ENCODE measurements around the gene HSPBP1. TPM values are rescaled to one million over a fixed set of nuclear protein-coding genes. Genes with fewer than 3 reads are reported as not detected.

HSPBP1 gene
- total and polyA plus RNA-seq, 7 donors, result 23.0 to 98.2 (median 34.0) TPM

DNA sequence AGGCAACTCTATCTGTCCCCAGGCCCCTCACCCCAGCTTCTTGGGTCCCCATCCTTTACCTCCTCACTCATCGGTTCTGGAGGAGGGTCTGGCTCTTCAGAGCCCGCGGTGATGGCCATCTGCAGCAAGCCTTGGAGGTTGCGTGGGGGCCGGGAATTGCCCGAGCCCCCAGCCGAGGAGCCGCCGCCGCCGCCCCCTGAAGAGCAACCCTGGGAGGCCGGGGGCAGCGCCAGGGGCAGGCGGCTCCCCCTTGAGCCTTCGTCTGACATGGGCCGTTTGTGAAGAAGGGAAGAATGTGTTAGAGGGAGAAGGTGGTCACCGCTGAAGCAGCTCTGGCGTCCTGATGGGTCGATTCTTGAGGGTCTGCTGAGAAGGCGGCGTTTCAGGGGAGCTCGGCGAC, 570 bp downstream of the HSPBP1 start:
- Histone ChIP-seq H3K27me3 (ENCODE audit: insufficient read depth in 3 of 3, low read length in 2 of 3) (peaks cover 0 to 11% (median 4%) of the 10 kb centered on the region in 3 donors), H3K4me3 (peak overlapping the region; percentile 91), H3K4me1 (peaks cover 5% of the 10 kb centered on the region), H3K36me3 (ENCODE audit: insufficient read depth in 1 of 2, low read depth in 1 of 2) (peaks cover 0 to 36% of the 10 kb centered on the region in 2 donors), H3K27ac (peak overlapping the region; percentile 77), H3K9me3 (no peaks in the 10 kb centered on the region)
- TF ChIP-seq, protein P1, sequence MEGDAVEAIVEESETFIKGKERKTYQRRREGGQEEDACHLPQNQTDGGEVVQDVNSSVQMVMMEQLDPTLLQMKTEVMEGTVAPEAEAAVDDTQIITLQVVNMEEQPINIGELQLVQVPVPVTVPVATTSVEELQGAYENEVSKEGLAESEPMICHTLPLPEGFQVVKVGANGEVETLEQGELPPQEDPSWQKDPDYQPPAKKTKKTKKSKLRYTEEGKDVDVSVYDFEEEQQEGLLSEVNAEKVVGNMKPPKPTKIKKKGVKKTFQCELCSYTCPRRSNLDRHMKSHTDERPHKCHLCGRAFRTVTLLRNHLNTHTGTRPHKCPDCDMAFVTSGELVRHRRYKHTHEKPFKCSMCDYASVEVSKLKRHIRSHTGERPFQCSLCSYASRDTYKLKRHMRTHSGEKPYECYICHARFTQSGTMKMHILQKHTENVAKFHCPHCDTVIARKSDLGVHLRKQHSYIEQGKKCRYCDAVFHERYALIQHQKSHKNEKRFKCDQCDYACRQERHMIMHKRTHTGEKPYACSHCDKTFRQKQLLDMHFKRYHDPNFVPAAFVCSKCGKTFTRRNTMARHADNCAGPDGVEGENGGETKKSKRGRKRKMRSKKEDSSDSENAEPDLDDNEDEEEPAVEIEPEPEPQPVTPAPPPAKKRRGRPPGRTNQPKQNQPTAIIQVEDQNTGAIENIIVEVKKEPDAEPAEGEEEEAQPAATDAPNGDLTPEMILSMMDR (IDR thresholded peaks at IDR 0.05), result no peak
- intact Hi-C loops (cut with DNase I), result loop anchor here in 1 of 2 donors (2.0 kb wide), 1 partner anchor 15 kb away; no protein-coding TSS in a partner anchor
- 4 to 10% (median 6%) methylated on average over 22 to 23 of the region's 23 CpGs for WGBS, 3 donors
- DNase-seq (no peak), ATAC-seq (no peak)

DNA sequence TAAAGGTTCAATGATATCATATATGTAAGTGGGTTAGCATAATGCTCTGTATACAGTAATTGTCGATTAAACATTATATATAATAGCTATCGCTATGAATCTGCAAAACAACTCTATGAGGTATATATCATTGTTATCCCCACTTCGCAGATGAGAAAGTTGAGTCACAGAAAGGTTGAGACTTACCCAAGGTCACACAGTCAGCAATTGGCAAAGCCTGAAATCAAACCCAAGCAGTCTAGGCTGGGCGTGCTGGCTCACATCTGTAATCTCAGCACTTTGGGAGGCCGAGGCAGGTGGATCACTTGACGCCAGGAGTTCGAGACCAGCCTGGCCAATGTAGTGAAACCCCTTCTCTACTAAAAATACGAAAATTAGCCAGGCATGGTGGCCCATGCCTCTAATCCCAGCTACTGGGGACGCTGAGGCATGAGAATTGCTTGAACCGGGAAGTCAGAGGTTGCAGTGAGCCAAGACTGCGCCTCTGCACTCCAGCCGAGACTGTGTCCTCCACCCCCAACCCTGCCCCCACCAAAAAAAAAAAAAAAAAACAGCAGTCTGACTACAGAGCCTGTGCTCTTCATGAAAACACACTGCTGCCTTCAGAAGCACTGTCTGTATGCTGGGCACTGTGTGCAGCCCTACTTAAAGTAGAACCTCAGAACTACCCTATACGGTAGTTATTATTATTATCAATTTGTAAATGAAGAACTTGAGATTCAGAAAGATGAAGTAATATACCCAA, 1.3 kb downstream of the HSPBP1 start:
- Histone ChIP-seq H3K4me3 (peak overlapping the region; percentile 91), H3K27me3 (ENCODE audit: insufficient read depth in 3 of 3, low read length in 2 of 3) (peaks cover 0 to 6% (median 3%) of the 10 kb centered on the region in 3 donors), H3K27ac (no peak overlapping the region), H3K4me1 (peaks cover 5% of the 10 kb centered on the region), H3K36me3 (ENCODE audit: insufficient read depth in 1 of 2, low read depth in 1 of 2) (peaks cover 0 to 44% of the 10 kb centered on the region in 2 donors), H3K9me3 (no peaks in the 10 kb centered on the region)
- intact Hi-C loops (cut with DNase I), result loop anchor here in 1 of 2 donors (2.0 kb wide), 1 partner anchor 14 kb away; no protein-coding TSS in a partner anchor
- no peak for ATAC-seq
- no peak for DNase-seq
- TF ChIP-seq, protein P1 (IDR thresholded peaks at IDR 0.05), result no peak
- 84 to 86% (median 85%) methylated on average over 13 of the region's 13 CpGs for WGBS, 3 donors

DNA sequence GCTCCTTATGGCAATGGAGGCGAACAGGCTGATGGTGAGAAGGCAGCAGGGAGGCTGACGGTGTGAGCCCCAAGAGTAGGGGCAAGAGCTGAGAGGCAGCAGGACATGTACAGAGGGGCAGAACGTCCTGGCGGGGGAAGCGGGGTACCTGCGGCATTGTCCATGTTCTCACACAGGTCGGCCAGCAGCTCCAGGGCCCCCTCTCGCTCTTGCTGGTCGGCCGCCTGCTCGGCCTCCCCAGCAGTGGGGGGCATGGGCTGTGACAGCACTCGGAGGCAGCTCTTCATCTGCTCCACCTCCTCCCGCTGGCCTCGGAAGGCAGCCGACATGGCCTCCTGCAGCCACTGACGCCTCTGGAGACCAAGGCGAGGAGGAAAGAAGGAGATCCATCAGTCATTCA, 2.4 kb downstream of the HSPBP1 start:
- no peak for ATAC-seq
- no peak for DNase-seq
- 86 to 91% (median 90%) methylated on average over 17 of the region's 17 CpGs for WGBS, 3 donors
- TF ChIP-seq, protein P1 (IDR thresholded peaks at IDR 0.05), result no peak
- H3K4me3 ChIP-seq, result no peak overlapping the region
- H3K36me3 ChIP-seq (ENCODE audit: insufficient read depth in 1 of 2, low read depth in 1 of 2), result peaks cover 5 to 55% of the 10 kb centered on the region in 2 donors
- no peak overlapping the region for H3K27ac ChIP-seq
- H3K4me1 ChIP-seq, result peaks cover 5% of the 10 kb centered on the region
- intact Hi-C loops (cut with DNase I), result no loop called here
- peaks cover 0 to 2% (median 0%) of the 10 kb centered on the region in 3 donors for H3K27me3 ChIP-seq (ENCODE audit: insufficient read depth in 3 of 3, low read length in 2 of 3)
- H3K9me3 ChIP-seq, result no peaks in the 10 kb centered on the region

DNA sequence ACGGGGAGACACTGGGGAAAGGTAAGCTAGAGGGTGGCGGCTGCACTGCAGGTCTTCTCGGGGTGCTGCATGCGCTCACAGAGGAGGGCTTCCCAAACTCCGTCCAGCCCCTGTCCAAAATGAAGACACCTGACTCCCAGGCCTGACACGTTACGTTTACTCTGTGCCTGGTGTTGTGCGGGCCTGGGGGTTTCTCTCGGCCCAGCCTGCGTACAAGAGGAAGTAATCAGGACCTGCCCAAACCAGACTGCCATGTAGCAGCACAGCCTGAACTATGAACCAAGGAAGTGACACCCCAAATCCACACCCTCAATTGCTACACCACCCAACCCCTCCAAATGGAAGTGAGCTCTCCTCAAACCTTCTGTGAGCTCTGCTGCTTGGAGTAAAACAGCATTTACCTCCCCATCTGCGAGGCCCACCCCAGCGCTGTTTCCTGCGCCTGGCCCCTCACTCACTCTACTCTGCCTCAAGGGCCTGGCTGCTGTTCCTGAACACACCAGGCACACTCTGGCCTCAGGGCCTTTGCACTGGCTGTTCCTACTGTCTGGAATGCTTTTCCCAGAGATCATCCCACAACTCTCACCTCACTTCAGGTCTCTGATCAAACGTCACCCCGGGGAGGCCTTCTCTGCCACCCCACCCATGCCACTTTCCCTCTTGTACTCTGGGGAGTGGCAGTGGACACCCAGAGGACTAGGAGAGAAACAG, 3.0 kb downstream of the HSPBP1 start:
- 84 to 91% (median 85%) methylated on average over 15 of the region's 15 CpGs for WGBS, 3 donors
- no peak for ATAC-seq
- Histone ChIP-seq H3K27me3 (ENCODE audit: insufficient read depth in 3 of 3, low read length in 2 of 3) (no peaks in the 10 kb centered on the region), H3K4me3 (no peak overlapping the region), H3K36me3 (ENCODE audit: insufficient read depth in 1 of 2, low read depth in 1 of 2) (peaks cover 5 to 61% of the 10 kb centered on the region in 2 donors), H3K27ac (no peak overlapping the region), H3K9me3 (no peaks in the 10 kb centered on the region), H3K4me1 (peaks cover 5% of the 10 kb centered on the region)
- DNase-seq, result no peak
- TF ChIP-seq, protein P1 (IDR thresholded peaks at IDR 0.05), result no peak
- intact Hi-C loops (cut with DNase I), result no loop called here
